ENCODE measurements around the gene HEXIM1.

Gene HEXIM1

GRCh38 chr17:45104497-45104896, 43.8 kb upstream of the HEXIM1 start:
- no peak overlapping the region for H3K27ac ChIP-seq (replicated peaks; ENCODE audit: low read length)
- no peak overlapping the region for H2AFZ ChIP-seq (ENCODE audit: low read length)
- H3K23ac ChIP-seq (ENCODE audit: low read depth, low read length, poor library complexity) = no peak overlapping the region
- peaks cover 0 to 14% of the 10 kb centered on the region in 2 donors for H3K4me1 ChIP-seq (ENCODE audit: control insufficient read depth in 2 of 2, insufficient read depth in 1 of 2, low read depth in 1 of 2, low read length in 2 of 2)
- no peaks in the 10 kb centered on the region for H3K9me3 ChIP-seq (replicated peaks in 1 of 2; ENCODE audit: control insufficient read depth in 2 of 2, insufficient read depth in 1 of 2, low read depth in 1 of 2, low read length in 2 of 2)
- no peak overlapping the region for H2BK15ac ChIP-seq (ENCODE audit: low read length)
- no peak overlapping the region for H3K4ac ChIP-seq (ENCODE audit: low read length)
- no peak overlapping the region for H3K9ac ChIP-seq (ENCODE audit: low read depth, low read length, poor library complexity)
- DNase-seq (ENCODE audit: low spot score) = no peak
- H4K8ac ChIP-seq (ENCODE audit: low read depth, low read length) = no peak overlapping the region
- H2BK12ac ChIP-seq (ENCODE audit: low read length) = no peak overlapping the region
- H2BK5ac ChIP-seq (ENCODE audit: low read length) = no peak overlapping the region
- H2BK120ac ChIP-seq (ENCODE audit: low read depth, low read length) = no peak overlapping the region
- no peak overlapping the region for H3K18ac ChIP-seq (ENCODE audit: low read length)
- no peak overlapping the region for H3K14ac ChIP-seq (ENCODE audit: low read length)
- no peak overlapping the region for H4K91ac ChIP-seq (ENCODE audit: low read depth, low read length, poor library complexity)
- peaks cover 69 to 92% of the 10 kb centered on the region in 2 donors for H3K36me3 ChIP-seq (replicated peaks in 1 of 2; ENCODE audit: control insufficient read depth in 2 of 2, insufficient read depth in 2 of 2, low read length in 2 of 2)
- WGBS, 2 donors (ENCODE audit: extremely low coverage in 2 of 2, insufficient read length in 2 of 2, insufficient replicate concordance in 1 of 2) = no CpG with 5 or more reads among the region's 6 CpGs
- H3K79me1 ChIP-seq (ENCODE audit: low read depth, low read length) = peaks cover 4% of the 10 kb centered on the region
- no peak overlapping the region for H3K4me3 ChIP-seq (ENCODE audit: low read length in 2 of 2)
- no peak overlapping the region for H3K4me2 ChIP-seq (ENCODE audit: insufficient read depth, low read length, poor library complexity, severe bottlenecking)
- H2AK5ac ChIP-seq (ENCODE audit: low read depth, low read length) = no peak overlapping the region
- no peaks in the 10 kb centered on the region for H3K27me3 ChIP-seq (ENCODE audit: control insufficient read depth in 3 of 3, insufficient read depth in 3 of 3, low read depth in 1 of 3, low read length in 3 of 3)

- Histone ChIP-seq H3K9me3 (replicated peaks in 1 of 2; ENCODE audit: control insufficient read depth in 2 of 2, insufficient read depth in 1 of 2, low read depth in 1 of 2, low read length in 2 of 2) (no peaks in the 10 kb centered on the region), H3K4me2 (ENCODE audit: insufficient read depth, low read length, poor library complexity, severe bottlenecking) (no peak overlapping the region), H3K14ac (ENCODE audit: low read length) (no peak overlapping the region), H3K23ac (ENCODE audit: low read depth, low read length, poor library complexity) (no peak overlapping the region), H3K4me3 (ENCODE audit: low read length in 2 of 2) (no peak overlapping the region), H2BK120ac (ENCODE audit: low read depth, low read length) (no peak overlapping the region), H2BK5ac (ENCODE audit: low read length) (no peak overlapping the region), H3K4me1 (ENCODE audit: control insufficient read depth in 2 of 2, insufficient read depth in 1 of 2, low read depth in 1 of 2, low read length in 2 of 2) (peaks cover 0 to 14% of the 10 kb centered on the region in 2 donors), H4K91ac (ENCODE audit: low read depth, low read length, poor library complexity) (no peak overlapping the region), H2AK5ac (ENCODE audit: low read depth, low read length) (no peak overlapping the region), H3K27me3 (ENCODE audit: control insufficient read depth in 3 of 3, insufficient read depth in 3 of 3, low read depth in 1 of 3, low read length in 3 of 3) (no peaks in the 10 kb centered on the region), H2BK12ac (ENCODE audit: low read length) (no peak overlapping the region), H2AFZ (ENCODE audit: low read length) (no peak overlapping the region), H3K4ac (ENCODE audit: low read length) (no peak overlapping the region), H3K27ac (replicated peaks; ENCODE audit: low read length) (no peak overlapping the region), H3K79me1 (ENCODE audit: low read depth, low read length) (peaks cover 4% of the 10 kb centered on the region), H2BK15ac (ENCODE audit: low read length) (no peak overlapping the region), H4K8ac (ENCODE audit: low read depth, low read length) (no peak overlapping the region), H3K18ac (ENCODE audit: low read length) (no peak overlapping the region), H3K36me3 (replicated peaks in 1 of 2; ENCODE audit: control insufficient read depth in 2 of 2, insufficient read depth in 2 of 2, low read length in 2 of 2) (peaks cover 66 to 86% of the 10 kb centered on the region in 2 donors), H3K9ac (ENCODE audit: low read depth, low read length, poor library complexity) (no peak overlapping the region)
- no CpG with 5 or more reads among the region's 17 CpGs for WGBS, 2 donors (ENCODE audit: extremely low coverage in 2 of 2, insufficient read length in 2 of 2, insufficient replicate concordance in 1 of 2)
- no peak for DNase-seq (ENCODE audit: low spot score)
Measured at GRCh38 chr17:45104907-45105624, 43.2 kb upstream of the HEXIM1 start.

- H3K4me3 ChIP-seq (ENCODE audit: low read length in 2 of 2) = no peak overlapping the region
- H3K4me2 ChIP-seq (ENCODE audit: insufficient read depth, low read length, poor library complexity, severe bottlenecking) = no peak overlapping the region
- no peak overlapping the region for H2BK120ac ChIP-seq (ENCODE audit: low read depth, low read length)
- no CpG with 5 or more reads among the region's 5 CpGs for WGBS, 2 donors (ENCODE audit: extremely low coverage in 2 of 2, insufficient read length in 2 of 2, insufficient replicate concordance in 1 of 2)
- H3K36me3 ChIP-seq (replicated peaks in 1 of 2; ENCODE audit: control insufficient read depth in 2 of 2, insufficient read depth in 2 of 2, low read length in 2 of 2) = peaks cover 66 to 83% of the 10 kb centered on the region in 2 donors
- no peak overlapping the region for H2BK12ac ChIP-seq (ENCODE audit: low read length)
- H3K18ac ChIP-seq (ENCODE audit: low read length) = no peak overlapping the region
- no peak overlapping the region for H4K91ac ChIP-seq (ENCODE audit: low read depth, low read length, poor library complexity)
- H3K4me1 ChIP-seq (ENCODE audit: control insufficient read depth in 2 of 2, insufficient read depth in 1 of 2, low read depth in 1 of 2, low read length in 2 of 2) = peaks cover under 1 to 14% of the 10 kb centered on the region in 2 donors
- H2AFZ ChIP-seq (ENCODE audit: low read length) = no peak overlapping the region
- no peak overlapping the region for H3K9ac ChIP-seq (ENCODE audit: low read depth, low read length, poor library complexity)
- H3K27me3 ChIP-seq (ENCODE audit: control insufficient read depth in 3 of 3, insufficient read depth in 3 of 3, low read depth in 1 of 3, low read length in 3 of 3) = no peaks in the 10 kb centered on the region
- H3K9me3 ChIP-seq (replicated peaks in 1 of 2; ENCODE audit: control insufficient read depth in 2 of 2, insufficient read depth in 1 of 2, low read depth in 1 of 2, low read length in 2 of 2) = no peaks in the 10 kb centered on the region
- H3K27ac ChIP-seq (replicated peaks; ENCODE audit: low read length) = no peak overlapping the region
- H3K23ac ChIP-seq (ENCODE audit: low read depth, low read length, poor library complexity) = no peak overlapping the region
- H2BK5ac ChIP-seq (ENCODE audit: low read length) = peak overlapping the region; percentile 10
- no peak for DNase-seq (ENCODE audit: low spot score)
- peaks cover 4% of the 10 kb centered on the region for H3K79me1 ChIP-seq (ENCODE audit: low read depth, low read length)
- H4K8ac ChIP-seq (ENCODE audit: low read depth, low read length) = no peak overlapping the region
- no peak overlapping the region for H3K14ac ChIP-seq (ENCODE audit: low read length)
- H3K4ac ChIP-seq (ENCODE audit: low read length) = no peak overlapping the region
- no peak overlapping the region for H2AK5ac ChIP-seq (ENCODE audit: low read depth, low read length)
- H2BK15ac ChIP-seq (ENCODE audit: low read length) = no peak overlapping the region
Measured at GRCh38 chr17:45106096-45106495, 42.2 kb upstream of the HEXIM1 start.

GRCh38 chr17:45106582-45106981, 41.7 kb upstream of the HEXIM1 start:
- peaks cover 65 to 78% of the 10 kb centered on the region in 2 donors for H3K36me3 ChIP-seq (replicated peaks in 1 of 2; ENCODE audit: control insufficient read depth in 2 of 2, insufficient read depth in 2 of 2, low read length in 2 of 2)

More at GRCh38 chr17:45106582-45106981, 41.7 kb upstream of the HEXIM1 start:
- Histone ChIP-seq H2BK15ac (ENCODE audit: low read length) (no peak overlapping the region), H2AFZ (ENCODE audit: low read length) (no peak overlapping the region), H3K23ac (ENCODE audit: low read depth, low read length, poor library complexity) (no peak overlapping the region), H3K9me3 (replicated peaks in 1 of 2; ENCODE audit: control insufficient read depth in 2 of 2, insufficient read depth in 1 of 2, low read depth in 1 of 2, low read length in 2 of 2) (no peaks in the 10 kb centered on the region), H3K18ac (ENCODE audit: low read length) (no peak overlapping the region), H3K4me3 (ENCODE audit: low read length in 2 of 2) (no peak overlapping the region), H3K4me2 (ENCODE audit: insufficient read depth, low read length, poor library complexity, severe bottlenecking) (no peak overlapping the region), H3K79me1 (ENCODE audit: low read depth, low read length) (peaks cover 4% of the 10 kb centered on the region), H4K91ac (ENCODE audit: low read depth, low read length, poor library complexity) (no peak overlapping the region), H2BK5ac (ENCODE audit: low read length) (peak overlapping the region; percentile 10), H3K27me3 (ENCODE audit: control insufficient read depth in 3 of 3, insufficient read depth in 3 of 3, low read depth in 1 of 3, low read length in 3 of 3) (no peaks in the 10 kb centered on the region), H3K9ac (ENCODE audit: low read depth, low read length, poor library complexity) (no peak overlapping the region), H2BK120ac (ENCODE audit: low read depth, low read length) (no peak overlapping the region), H3K14ac (ENCODE audit: low read length) (no peak overlapping the region), H3K27ac (replicated peaks; ENCODE audit: low read length) (peak overlapping the region; percentile 55), H2BK12ac (ENCODE audit: low read length) (no peak overlapping the region), H3K4ac (ENCODE audit: low read length) (no peak overlapping the region), H4K8ac (ENCODE audit: low read depth, low read length) (peak overlapping the region; percentile 29), H2AK5ac (ENCODE audit: low read depth, low read length) (no peak overlapping the region), H3K4me1 (ENCODE audit: control insufficient read depth in 2 of 2, insufficient read depth in 1 of 2, low read depth in 1 of 2, low read length in 2 of 2) (peaks cover 3 to 14% of the 10 kb centered on the region in 2 donors)
- DNase-seq (ENCODE audit: low spot score) = no peak
- no CpG with 5 or more reads among the region's 5 CpGs for WGBS, 2 donors (ENCODE audit: extremely low coverage in 2 of 2, insufficient read length in 2 of 2, insufficient replicate concordance in 1 of 2)

Measured in neuronal stem cell (in vitro differentiated cells).